ENCODE results near the gene IRF2BP2. TPM values are rescaled to one million over a fixed set of nuclear protein-coding genes. Genes with fewer than 3 reads are reported as not detected.

Gene IRF2BP2
- polyA plus RNA-seq, 2 of the 4 experiments (the other 2 are of a cell fraction), result 38.2 to 53.5 TPM

GRCh38 chr1:234611225-234611846 lies 1.4 kb upstream of the IRF2BP2 start (continued):
- TF ChIP-seq ATOH8 (CRISPR knock-in tag; IDR thresholded peaks at IDR 0.05; ENCODE audit: low read depth) (no peak; the same call in 1 of the 2 replicates), FOSL2 (IDR thresholded peaks at IDR 0.05) (no peak), FOSL2 (CRISPR knock-in tag; IDR thresholded peaks at IDR 0.05) (no peak), MYC (IDR thresholded peaks at IDR 0.05; ENCODE audit: borderline replicate concordance, low read length) (0 out of 2 replicates have a peak, but pooled peaks have one; percentile 6)

GRCh38 chr1:234610666-234611224 lies 767 bp upstream of the IRF2BP2 start:
- FAIRE-seq (no peak), DNase-seq (ENCODE audit: low read depth in 1 of 2, low spot score in 1 of 2) (peak; percentile 92 to 95), ATAC-seq (peak; percentile 42 to 58)
- ChIA-PET CTCF (interaction anchor here (0.8 to 5.5 kb wide), 11 partner anchors 9 to 482 kb away, joined by 3 to 49 read pairs (median 5); no protein-coding TSS in a partner anchor), POLR2A (interaction anchor here (0.6 to 6.2 kb wide), 33 partner anchors 9 to 473 kb away, joined by 3 to 171 read pairs (median 6); no protein-coding TSS in a partner anchor)
- H3K9me3 ChIP-seq, result no peaks in the 10 kb centered on the region
- peak overlapping the region; percentile 98 for H3K4me2 ChIP-seq
- peak overlapping the region; percentile 96 for H3K27ac ChIP-seq
- H3K4me1 ChIP-seq, result peaks cover 40% of the 10 kb centered on the region
- WGBS (ENCODE audit: missing lambda C conversion rate), result 3% methylated on average over 12 of the region's 71 CpGs
- peak overlapping the region; percentile 64 for H3K4me3 ChIP-seq
- TF ChIP-seq HEYL (CRISPR knock-in tag; IDR thresholded peaks at IDR 0.05) (no peak), HOXB5 (CRISPR knock-in tag; IDR thresholded peaks at IDR 0.05) (no peak; the same call in 1 of the 2 replicates), ATOH8 (CRISPR knock-in tag; IDR thresholded peaks at IDR 0.05; ENCODE audit: low read depth) (0 out of 2 replicates have a peak, but pooled peaks have one; percentile 8), CBX2 (IDR thresholded peaks at IDR 0.05; ENCODE audit: borderline replicate concordance, low read depth) (no peak), RFX5 (IDR thresholded peaks at IDR 0.05) (peak; percentile 56; the same call in 1 of the 2 replicates), NR3C1 (IDR thresholded peaks at IDR 0.05) (no peak), KDM1A (IDR thresholded peaks at IDR 0.05; ENCODE audit: low read depth) (no peak), EP300 (IDR thresholded peaks at IDR 0.05) (no peak; a peak in 1 of 5 replicates), ELK1 (IDR thresholded peaks at IDR 0.05; ENCODE audit: low read depth, low read length) (no peak), GATA3 (IDR thresholded peaks at IDR 0.05; ENCODE audit: borderline replicate concordance) (peak; percentile 40; the same call in 1 of the 2 replicates), JUNB (IDR thresholded peaks at IDR 0.05) (no peak), PHF8 (IDR thresholded peaks at IDR 0.05; ENCODE audit: borderline replicate concordance, low read depth) (peak; percentile 29; the same call in 1 of the 2 replicates), BHLHE40 (IDR thresholded peaks at IDR 0.05; ENCODE audit: low read depth, low read length) (no peak), FOSB (CRISPR knock-in tag; IDR thresholded peaks at IDR 0.05) (no peak), CHD4 (IDR thresholded peaks at IDR 0.05; ENCODE audit: borderline replicate concordance) (no peak), REST (IDR thresholded peaks at IDR 0.05) (peak; percentile 45; the same call in 1 of the 2 replicates), HDAC2 (IDR thresholded peaks at IDR 0.05) (no peak), POLR2AphosphoS2 (conservative IDR thresholded peaks at IDR 0.05; ENCODE audit: low read length) (no peak), MAX (IDR thresholded peaks at IDR 0.05) (peak; percentile 97), USF2 (IDR thresholded peaks at IDR 0.05) (peak; percentile 63), ZNF302 (CRISPR knock-in tag; IDR thresholded peaks at IDR 0.05) (no peak), RNF2 (IDR thresholded peaks at IDR 0.05; ENCODE audit: borderline replicate concordance, low read depth) (no peak), ZC3H11A (IDR thresholded peaks at IDR 0.05) (no peak), CTCF (IDR thresholded peaks at IDR 0.05) (no peak; the same call in 2 of the 3 replicates)

Measured in A549 (cell line).